OCI-LY1 (cell line): ENCODE data around the gene AHDC1.

Experiments
- H2AFZ ChIP-seq: fragments of 200-600 bp; sonication (generic), shearing (Covaris generic); 2 replicates; pipeline ENCODE4 v1.6.0; 2014; ENCODE audit warnings: antibody characterized with exemption, mild to moderate bottlenecking, low read length
- H3F3A ChIP-seq: fragments of 200-600 bp; sonication (generic), shearing (Covaris generic); 2 replicates; pipeline ENCODE4 v1.6.0; 2014; ENCODE audit warnings: mild to moderate bottlenecking, antibody characterized with exemption, low read length, moderate library complexity; ENCODE audit not compliant: insufficient read depth
- H3K27ac ChIP-seq: fragments of 200-600 bp; sonication (generic); 2 replicates; pipeline ENCODE4 v1.5.1; 2014; ENCODE audit warnings: low read length, mixed run types, mild to moderate bottlenecking, low read depth; ENCODE audit not compliant: poor library complexity, severe bottlenecking
- H3K27me3 ChIP-seq: fragments of 200-600 bp; sonication (generic); 2 replicates; pipeline ENCODE4 v1.6.0; 2014; ENCODE audit warnings: antibody characterized with exemption, mild to moderate bottlenecking, low read length, moderate library complexity; ENCODE audit not compliant: insufficient read depth
- H3K36me3 ChIP-seq: fragments of 200-600 bp; sonication (generic); 2 replicates; pipeline ENCODE4 v1.6.1; 2014; ENCODE audit warnings: mild to moderate bottlenecking, antibody characterized with exemption, low read length, moderate library complexity, mixed read lengths; ENCODE audit not compliant: insufficient read depth
- H3K4me1 ChIP-seq: fragments of 200-600 bp; sonication (generic); 2 replicates; pipeline ENCODE4 v1.5.1; 2014; ENCODE audit warnings: mild to moderate bottlenecking, low read length, moderate library complexity; ENCODE audit not compliant: insufficient read depth, severe bottlenecking
- H3K4me2 ChIP-seq: fragments of 200-600 bp; sonication (generic), shearing (Covaris generic); 2 replicates; pipeline ENCODE4 v1.6.1; 2014; ENCODE audit warnings: low read length
- H3K4me3 ChIP-seq: fragments of 200-600 bp; sonication (generic); 2 replicates; pipeline ENCODE4 v1.5.1; 2014; ENCODE audit warnings: low read length, low read depth, mild to moderate bottlenecking, mixed read lengths; ENCODE audit not compliant: poor library complexity, severe bottlenecking
- H3K79me2 ChIP-seq: fragments of 200-600 bp; shearing (Covaris generic); 2 replicates; pipeline ENCODE4 v1.6.1; 2016; ENCODE audit warnings: mixed run types, low read length, mixed read lengths; ENCODE audit not compliant: insufficient read depth
- H3K9ac ChIP-seq: fragments of 200-600 bp; sonication (generic), shearing (Covaris generic); 2 replicates; pipeline ENCODE4 v1.6.1; 2014; ENCODE audit warnings: mild to moderate bottlenecking, low read length, mixed read lengths
- H3K9me2 ChIP-seq: fragments of 200-600 bp; sonication (generic), shearing (Covaris generic); 2 replicates; pipeline ENCODE4 v1.6.1; 2014; ENCODE audit warnings: low read depth, mild to moderate bottlenecking, low read length, mixed read lengths
- H3K9me3 ChIP-seq: fragments of 200-600 bp; shearing (Covaris generic); 2 replicates; pipeline ENCODE4 v1.6.1; 2014; ENCODE audit warnings: low read length, mixed read lengths
- H4K20me1 ChIP-seq: fragments of 200-600 bp; sonication (generic), shearing (Covaris generic); 2 replicates; pipeline ENCODE4 v1.6.0; 2016; ENCODE audit warnings: mild to moderate bottlenecking, low read length; ENCODE audit not compliant: insufficient read depth
- CTCF ChIP-seq: fragments of 200-600 bp; sonication (generic), shearing (Covaris generic); IDR thresholded peaks from 2 replicates; pipeline ENCODE4 v1.5.1; 2017; ENCODE audit warnings: mild to moderate bottlenecking, antibody characterized with exemption, low read length, moderate library complexity, mixed read lengths
- EZH2 ChIP-seq: fragments of 200-600 bp; sonication (generic), shearing (Covaris generic); IDR thresholded peaks from 2 replicates; pipeline ENCODE4 v1.8.0; 2017; ENCODE audit warnings: borderline replicate concordance, mixed run types, mild to moderate bottlenecking, antibody characterized with exemption, low read length, moderate library complexity, mixed read lengths

Gene AHDC1

GRCh38 chr1:27605300-27605766, 1.4 kb upstream of the AHDC1 start:
- Histone ChIP-seq H3F3A (no peaks in the 10 kb centered on the region), H3K36me3 (no peaks in the 10 kb centered on the region), H3K4me3 (no peak overlapping the region), H3K9me3 (no peaks in the 10 kb centered on the region), H3K9ac (no peak overlapping the region), H3K27me3 (no peaks in the 10 kb centered on the region), H4K20me1 (no peaks in the 10 kb centered on the region), H3K79me2 (no peaks in the 10 kb centered on the region), H2AFZ (no peak overlapping the region), H3K9me2 (no peaks in the 10 kb centered on the region), H3K4me1 (peaks cover 40% of the 10 kb centered on the region), H3K27ac (no peak overlapping the region), H3K4me2 (no peak overlapping the region)
- TF ChIP-seq EZH2 = no peak
- TF ChIP-seq CTCF = no peak

GRCh38 chr1:27604579-27605299, 795 bp upstream of the AHDC1 start:
- Histone ChIP-seq H2AFZ (no peak overlapping the region), H3K4me2 (peak overlapping the region; percentile 60), H3K4me1 (peaks cover 39% of the 10 kb centered on the region)

GRCh38 chr1:27603309-27603680, 649 bp downstream of the AHDC1 start:
- Histone ChIP-seq H3F3A (no peaks in the 10 kb centered on the region), H3K27ac (no peak overlapping the region), H3K9me2 (no peaks in the 10 kb centered on the region), H3K9me3 (no peaks in the 10 kb centered on the region), H2AFZ (no peak overlapping the region), H3K4me2 (peak overlapping the region; percentile 87), H3K27me3 (no peaks in the 10 kb centered on the region), H3K4me1 (peaks cover 33% of the 10 kb centered on the region), H3K79me2 (no peaks in the 10 kb centered on the region), H3K4me3 (peak overlapping the region; percentile 72), H3K36me3 (no peaks in the 10 kb centered on the region), H4K20me1 (no peaks in the 10 kb centered on the region), H3K9ac (peak overlapping the region; percentile 77)
- TF ChIP-seq EZH2 (no peak), CTCF (no peak)

More at GRCh38 chr1:27604579-27605299, 795 bp upstream of the AHDC1 start:
- Histone ChIP-seq H3F3A (no peaks in the 10 kb centered on the region), H3K9me3 (no peaks in the 10 kb centered on the region), H3K27ac (no peak overlapping the region), H4K20me1 (no peaks in the 10 kb centered on the region), H3K9me2 (no peaks in the 10 kb centered on the region), H3K79me2 (no peaks in the 10 kb centered on the region), H3K9ac (no peak overlapping the region; the same call in 1 of the 2 replicates), H3K4me3 (peak overlapping the region; percentile 72), H3K27me3 (no peaks in the 10 kb centered on the region), H3K36me3 (no peaks in the 10 kb centered on the region)
- TF ChIP-seq CTCF (no peak), EZH2 (no peak)
